BLaER1 treated with 17β-estradiol and CSF1 and Interleukin-3, amounts not matched to agents 10 nM and 100 nM (cell line): Measurements from ENCODE around the gene SWSAP1.
"Not testable (repeated sequence)": the region's sequence is repeated elsewhere in the genome, so short reads cannot be mapped to it uniquely, and the experiment has no call there.

Experiments
- H3K27ac ChIP-seq, 11 experiments: shearing (Covaris generic); formaldehyde crosslinking; 2 replicates each; pipeline ENCODE4 v1.8.1; 2022
- H3K27me3 ChIP-seq, 11 experiments: shearing (Covaris generic); formaldehyde crosslinking; 2 replicates each; pipeline ENCODE4 v1.8.1; 2022
- H3K36me3 ChIP-seq, 11 experiments: shearing (Covaris generic); formaldehyde crosslinking; 2 replicates each; pipeline ENCODE4 v1.8.1; 2022
- H3K4me1 ChIP-seq, 10 experiments: shearing (Covaris generic); formaldehyde crosslinking; 2 replicates each; pipeline ENCODE4 v1.8.1; 2022
- H3K4me2 ChIP-seq, 11 experiments: shearing (Covaris generic); formaldehyde crosslinking; 2 replicates each; pipeline ENCODE4 v1.8.1; 2022
- H3K4me3 ChIP-seq, 10 experiments: shearing (Covaris generic); formaldehyde crosslinking; 2 replicates each; pipeline ENCODE4 v1.8.1; 2022
- H3K9ac ChIP-seq, 11 experiments: shearing (Covaris generic); formaldehyde crosslinking; 2 replicates each; pipeline ENCODE4 v1.8.1; 2022
- H3K9me3 ChIP-seq, 11 experiments: shearing (Covaris generic); formaldehyde crosslinking; replicated peaks in 1 of 11; 2 replicates each; pipeline ENCODE4 v1.8.1; 2022
- H4K20me1 ChIP-seq, 11 experiments: shearing (Covaris generic); formaldehyde crosslinking; 2 replicates each; pipeline ENCODE4 v1.8.1; 2022
- Cebpa-rat ChIP-seq, 11 experiments: shearing (Covaris generic); IDR thresholded peaks; 2 replicates each; pipeline ENCODE4 v1.8.1; 2022

SWSAP1 gene

DNA sequence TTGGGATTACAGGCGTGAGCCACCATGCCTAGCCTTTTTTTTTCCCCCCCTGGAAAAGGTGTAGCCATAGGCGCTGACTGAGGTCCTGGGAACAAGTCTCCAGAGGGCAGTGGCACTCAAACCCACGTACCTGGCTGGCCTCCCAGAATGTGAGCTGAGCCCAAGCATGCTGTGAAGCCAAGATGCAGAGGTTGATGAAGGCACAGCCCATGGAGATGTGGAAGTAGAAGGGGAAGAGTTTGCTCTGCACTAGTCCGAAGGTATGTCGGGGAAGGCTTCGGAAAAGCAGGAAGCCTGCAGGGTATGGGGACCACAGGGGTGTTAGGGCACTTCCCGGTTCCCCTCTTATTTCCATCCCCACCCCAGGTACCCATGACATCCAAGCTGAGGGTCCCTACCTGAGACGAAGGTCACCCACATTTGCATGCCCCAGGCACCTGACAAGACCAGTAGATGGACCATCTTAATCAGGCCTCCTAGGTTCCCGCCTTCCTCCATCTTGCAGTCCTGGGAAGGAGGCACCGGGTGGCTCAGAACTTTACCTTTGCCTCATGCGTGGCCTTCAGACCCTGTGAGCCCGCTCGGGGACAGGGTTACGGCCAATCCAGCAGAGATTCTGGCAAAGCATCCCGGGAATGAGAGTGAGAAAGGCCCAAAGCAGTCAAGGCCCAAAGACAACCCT, 29.2 kb upstream of the SWSAP1 start:
- peaks cover 4 to 19% (median 11%) of the 10 kb centered on the region in 11 experiments; a peak in 19 of 22 replicates for H3K9me3 ChIP-seq
- H3K27me3 ChIP-seq, result no peaks in the 10 kb centered on the region
- H4K20me1 ChIP-seq, result no peaks in the 10 kb centered on the region
- peaks cover 4 to 33% (median 16%) of the 10 kb centered on the region in 11 experiments; a peak in 20 of 22 replicates for H3K36me3 ChIP-seq
- peak overlapping the region; percentile 72 to 89 (median 80) for H3K4me3 ChIP-seq
- H3K27ac ChIP-seq, result peak overlapping the region in 10 of 11 experiments; percentile 81 to 93 (median 88); a peak in 19 of 22 replicates
- peaks cover 34 to 52% (median 48%) of the 10 kb centered on the region in 10 experiments for H3K4me1 ChIP-seq
- H3K4me2 ChIP-seq, result peak overlapping the region; percentile 89 to 98 (median 96)
- TF ChIP-seq Cebpa-rat (IDR thresholded peaks at IDR 0.05), result no peak
- peak overlapping the region; percentile 77 to 92 (median 88) for H3K9ac ChIP-seq

GRCh38 chr19:11346104-11346940, 28.1 kb upstream of the SWSAP1 start, which contains the start of the genes CCDC159 and TMEM205:
TSS of gene CCDC159 (plus strand) at chr19:11346519. CDS start at chr19:11346607, 88 bp downstream.
TSS of gene TMEM205 (minus strand) at chr19:11346268. CDS start at chr19:11345619, 649 bp downstream.
- Histone ChIP-seq H3K4me2 (peak within 1 kb of the TSS; percentile 89 to 98 (median 96)), H3K27ac (peak within 1 kb of the TSS; percentile 60 to 93 (median 86); a peak in 21 of 22 replicates), H3K27me3 (no peaks in the 10 kb centered on the region), H3K9me3 (peaks cover 4 to 18% (median 9%) of the 10 kb centered on the region in 11 experiments; a peak in 19 of 22 replicates), H3K36me3 (peaks cover 4 to 29% (median 14%) of the 10 kb centered on the region in 11 experiments; a peak in 20 of 22 replicates), H3K9ac (peak within 1 kb of the TSS; percentile 77 to 92 (median 88)), H4K20me1 (no peaks in the 10 kb centered on the region), H3K4me3 (peak within 1 kb of the TSS; percentile 72 to 89 (median 80)), H3K4me1 (peaks cover 38 to 55% (median 48%) of the 10 kb centered on the region in 10 experiments)
- TF ChIP-seq Cebpa-rat (IDR thresholded peaks at IDR 0.05), result peak in 8 of 11 experiments; percentile 48 to 90 (median 73); a peak in 13 of 22 replicates

DNA sequence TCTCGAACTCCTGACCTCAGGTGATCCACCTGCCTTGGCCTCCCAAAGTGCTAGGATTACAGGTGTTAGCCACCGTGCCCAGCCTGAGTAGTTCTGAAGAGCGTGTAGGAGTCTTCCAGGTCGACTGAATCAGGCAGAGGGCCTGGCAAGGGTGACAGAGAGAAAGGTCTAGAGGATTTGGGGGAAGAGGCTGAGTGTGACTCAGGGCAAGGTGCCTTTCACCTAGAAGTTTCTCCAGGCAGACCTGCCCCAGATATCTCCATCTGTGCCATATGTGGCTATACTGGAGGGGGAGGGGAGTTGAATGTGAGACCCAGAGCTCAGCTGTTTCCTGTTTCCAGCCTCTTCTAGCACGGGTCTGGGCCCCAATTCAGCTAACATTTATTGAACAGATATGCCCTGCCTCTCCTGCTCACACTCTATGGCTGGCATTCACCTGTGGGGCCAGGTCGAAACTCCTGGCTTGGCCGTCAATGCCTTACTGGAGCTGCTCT, 26.9 kb upstream of the SWSAP1 start:
- peaks cover 4 to 13% (median 9%) of the 10 kb centered on the region in 11 experiments; a peak in 19 of 22 replicates for H3K9me3 ChIP-seq
- peaks cover 38 to 53% (median 47%) of the 10 kb centered on the region in 10 experiments for H3K4me1 ChIP-seq
- no peak for TF ChIP-seq Cebpa-rat (IDR thresholded peaks at IDR 0.05)
- no peak overlapping the region for H3K4me3 ChIP-seq
- no peaks in the 10 kb centered on the region for H3K27me3 ChIP-seq
- H3K9ac ChIP-seq, result peak overlapping the region in 6 of 11 experiments; percentile 78 to 90 (median 88); a peak in 7 of 22 replicates
- peaks cover 0 to 18% (median 4%) of the 10 kb centered on the region in 11 experiments; a peak in 11 of 22 replicates for H3K36me3 ChIP-seq
- peak overlapping the region in 9 of 11 experiments; percentile 43 to 93 (median 86); a peak in 15 of 22 replicates for H3K27ac ChIP-seq
- no peaks in the 10 kb centered on the region for H4K20me1 ChIP-seq
- H3K4me2 ChIP-seq, result peak overlapping the region; percentile 73 to 97 (median 82); a peak in 20 of 22 replicates

DNA sequence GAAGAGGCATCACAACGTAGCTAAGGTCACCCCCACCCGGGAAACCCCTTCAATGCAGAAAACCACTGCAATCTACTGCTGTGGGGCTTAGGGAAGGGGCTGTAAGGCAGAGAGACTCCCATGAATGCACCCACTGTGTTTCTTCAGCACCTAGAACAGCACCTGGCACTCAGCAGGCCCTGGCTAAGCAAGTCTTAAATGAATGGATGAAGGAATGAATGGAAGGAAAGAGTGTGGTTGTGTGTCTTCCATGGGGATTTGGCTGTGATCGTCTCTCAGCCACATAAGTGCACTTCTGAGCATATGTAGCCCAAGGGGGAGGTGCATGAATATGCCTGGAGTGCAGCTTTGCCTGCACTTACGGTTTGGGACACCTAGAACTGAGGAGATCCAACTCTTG, 25.3 kb upstream of the SWSAP1 start:
- no peaks in the 10 kb centered on the region for H3K27me3 ChIP-seq
- no peaks in the 10 kb centered on the region for H4K20me1 ChIP-seq
- H3K4me3 ChIP-seq, result no peak overlapping the region
- H3K4me1 ChIP-seq, result peaks cover 28 to 40% (median 33%) of the 10 kb centered on the region in 10 experiments
- H3K27ac ChIP-seq, result 0 out of 22 replicates have a peak overlapping the region, but pooled peaks of 1 of the 11 experiments have one; percentile 93
- H3K9me3 ChIP-seq, result peaks cover 4 to 13% (median 9%) of the 10 kb centered on the region in 11 experiments; a peak in 19 of 22 replicates
- peaks cover 0 to 7% (median 0%) of the 10 kb centered on the region in 11 experiments; a peak in 3 of 22 replicates for H3K36me3 ChIP-seq
- no peak overlapping the region for H3K9ac ChIP-seq
- H3K4me2 ChIP-seq, result no peak overlapping the region
- no peak for TF ChIP-seq Cebpa-rat (IDR thresholded peaks at IDR 0.05)

DNA sequence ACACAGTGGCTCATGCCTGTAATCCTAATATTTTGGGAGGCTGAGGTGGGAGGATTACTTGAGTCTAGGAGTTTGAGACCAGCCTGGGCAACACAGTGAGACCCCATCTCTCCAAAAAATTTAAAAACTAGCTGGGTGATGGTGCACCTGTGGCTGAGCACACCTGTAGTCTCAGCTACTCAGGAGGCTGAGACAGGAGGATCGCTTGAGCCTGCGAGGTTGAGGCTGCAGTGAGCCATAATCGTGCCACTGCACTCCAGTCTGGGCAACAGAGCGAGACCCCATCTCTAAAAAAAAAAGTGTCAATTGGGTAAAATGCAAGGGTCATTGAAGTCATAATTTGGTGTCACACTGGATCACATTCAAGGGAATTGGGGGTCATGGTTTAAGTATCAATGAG, 20.4 kb upstream of the SWSAP1 start:
- not testable (repeated sequence) for H3K27ac ChIP-seq, H3K4me2 ChIP-seq, H3K27me3 ChIP-seq, H3K9me3 ChIP-seq, H3K4me3 ChIP-seq, H3K9ac ChIP-seq
- H3K36me3 ChIP-seq, result peaks cover 0 to 13% (median 0%) of the 10 kb centered on the region in 11 experiments; a peak in 5 of 22 replicates
- H4K20me1 ChIP-seq, result peaks cover 0 to 25% (median 0%) of the 10 kb centered on the region in 11 experiments; a peak in 8 of 22 replicates
- peaks cover 11 to 29% (median 18%) of the 10 kb centered on the region in 10 experiments; a peak in 18 of 20 replicates for H3K4me1 ChIP-seq

- H3K27ac ChIP-seq, result peak within 1 kb of the TSS in 10 of 11 experiments; percentile 42 to 81 (median 63); a peak in 16 of 22 replicates
Measured at GRCh38 chr19:11355160-11356073, 19.0 kb upstream of the SWSAP1 start, which contains the start of gene PLPPR2. TSS of gene PLPPR2 (plus strand) at chr19:11355432. CDS start at chr19:11357674, 2,242 bp downstream.

GRCh38 chr19:11356074-11356397, 18.4 kb upstream of the SWSAP1 start:
- peak overlapping the region in 2 of 11 experiments; percentile 80 to 81; a peak in 5 of 22 replicates for H3K27ac ChIP-seq
- H3K4me1 ChIP-seq, result peaks cover 10 to 26% (median 18%) of the 10 kb centered on the region in 10 experiments; a peak in 18 of 20 replicates
- peak overlapping the region in 9 of 11 experiments; percentile 70 to 80 (median 76); a peak in 16 of 22 replicates for H3K9ac ChIP-seq
- H3K9me3 ChIP-seq, result no peaks in the 10 kb centered on the region
- peak overlapping the region; percentile 76 to 98 (median 87) for H3K4me2 ChIP-seq
- no peaks in the 10 kb centered on the region for H3K27me3 ChIP-seq
- TF ChIP-seq Cebpa-rat (IDR thresholded peaks at IDR 0.05), result no peak
- peaks cover 0 to 31% (median 0%) of the 10 kb centered on the region in 11 experiments; a peak in 8 of 22 replicates for H4K20me1 ChIP-seq
- peak overlapping the region; percentile 50 to 73 (median 60); a peak in 17 of 20 replicates for H3K4me3 ChIP-seq
- peaks cover 0 to 27% (median 2%) of the 10 kb centered on the region in 11 experiments; a peak in 10 of 22 replicates for H3K36me3 ChIP-seq

More at GRCh38 chr19:11355160-11356073, 19.0 kb upstream of the SWSAP1 start, which contains the start of gene PLPPR2:
- Histone ChIP-seq H3K4me2 (peak within 1 kb of the TSS; percentile 76 to 98 (median 87)), H3K4me1 (peaks cover 11 to 30% (median 18%) of the 10 kb centered on the region in 10 experiments; a peak in 18 of 20 replicates), H3K27me3 (no peaks in the 10 kb centered on the region), H3K4me3 (peak within 1 kb of the TSS; percentile 50 to 73 (median 60)), H3K9ac (peak within 1 kb of the TSS; percentile 62 to 80 (median 75); a peak in 21 of 22 replicates), H3K9me3 (no peaks in the 10 kb centered on the region), H4K20me1 (peaks cover 0 to 29% (median 0%) of the 10 kb centered on the region in 11 experiments; a peak in 8 of 22 replicates), H3K36me3 (peaks cover 0 to 20% (median 0%) of the 10 kb centered on the region in 11 experiments; a peak in 7 of 22 replicates)
- TF ChIP-seq Cebpa-rat (IDR thresholded peaks at IDR 0.05), result no peak
